RWPE1 (cell line): ENCODE measurements around the gene SPN.
"Not testable (repeated sequence)": the region's sequence is repeated elsewhere in the genome, so short reads cannot be mapped to it uniquely, and the experiment has no call there.

Source experiments
- CTCF ChIA-PET: fragments of 350-600 bp; sonication (Branson Sonifier 250); formaldehyde crosslinking; extraction: SDS; loops from one replicate; lab custom pipeline; 2021; lab: Yijun Ruan, JAX
- POLR2A ChIA-PET: fragments of 400-600 bp; formaldehyde crosslinking; extraction: SDS; loops from one replicate; lab custom pipeline; 2020; ENCODE audit warnings: antibody characterized with exemption; ENCODE audit not compliant: low non-redundant PET; lab: Yijun Ruan, JAX
- DNase-seq: peaks from one replicate; pipeline ENCODE4 v3.0.0; 2012; ENCODE audit warnings: low spot score
- H3K27ac ChIP-seq: fragments of 450-650 bp; 2 replicates; pipeline ENCODE4 v1.5.1; 2017
- TF ChIP-seq, protein P1 (sequence below): fragments of 450-650 bp; conservative IDR thresholded peaks from 2 replicates; pipeline ENCODE4 v1.5.1; 2017; ENCODE audit warnings: low read depth, mild to moderate bottlenecking

The SPN gene, protein sequence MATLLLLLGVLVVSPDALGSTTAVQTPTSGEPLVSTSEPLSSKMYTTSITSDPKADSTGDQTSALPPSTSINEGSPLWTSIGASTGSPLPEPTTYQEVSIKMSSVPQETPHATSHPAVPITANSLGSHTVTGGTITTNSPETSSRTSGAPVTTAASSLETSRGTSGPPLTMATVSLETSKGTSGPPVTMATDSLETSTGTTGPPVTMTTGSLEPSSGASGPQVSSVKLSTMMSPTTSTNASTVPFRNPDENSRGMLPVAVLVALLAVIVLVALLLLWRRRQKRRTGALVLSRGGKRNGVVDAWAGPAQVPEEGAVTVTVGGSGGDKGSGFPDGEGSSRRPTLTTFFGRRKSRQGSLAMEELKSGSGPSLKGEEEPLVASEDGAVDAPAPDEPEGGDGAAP

DNA sequence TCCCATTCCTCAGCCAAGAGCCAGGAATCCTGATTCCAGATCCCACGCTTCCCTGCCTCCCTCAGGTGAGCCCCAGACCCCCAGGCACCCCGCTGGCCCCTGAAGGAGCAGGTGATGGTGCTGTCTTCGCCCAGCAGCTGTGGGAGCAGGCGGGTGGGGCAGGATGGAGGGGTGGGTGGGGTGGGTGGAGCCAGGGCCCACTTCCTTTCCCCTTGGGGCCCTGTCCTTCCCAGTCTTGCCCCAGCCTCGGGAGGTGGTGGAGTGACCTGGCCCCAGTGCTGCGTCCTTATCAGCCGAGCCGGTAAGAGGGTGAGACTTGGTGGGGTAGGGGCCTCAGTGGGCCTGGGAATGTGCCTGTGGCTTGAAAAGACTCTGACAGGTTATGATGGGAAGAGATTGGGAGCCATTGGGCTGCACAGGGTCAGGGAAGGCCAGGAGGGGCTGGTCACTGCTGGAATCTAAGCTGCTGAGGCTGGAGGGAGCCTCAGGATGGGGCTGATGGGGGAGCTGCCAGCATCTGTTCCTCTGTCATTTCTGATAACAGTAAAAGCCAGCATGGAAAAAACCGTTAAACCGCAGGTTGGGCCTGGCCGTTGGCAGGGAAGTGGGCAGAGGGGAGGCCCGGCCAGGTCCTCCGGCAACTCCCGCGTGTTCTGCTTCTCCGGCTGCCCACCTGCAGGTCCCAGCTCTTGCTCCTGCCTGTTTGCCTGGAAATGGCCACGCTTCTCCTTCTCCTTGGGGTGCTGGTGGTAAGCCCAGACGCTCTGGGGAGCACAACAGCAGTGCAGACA lies at the start of gene SPN:
SPN (plus strand) TSS at position 232 of the 791 bp plus-strand sequence; CDS start at position 714, 482 bp downstream.
- CTCF ChIA-PET, result no interaction called here
- H3K27ac ChIP-seq, result no peak within 1 kb of the TSS
- POLR2A ChIA-PET, result no interaction called here
- no peak for DNase-seq
- TF ChIP-seq, protein P1, sequence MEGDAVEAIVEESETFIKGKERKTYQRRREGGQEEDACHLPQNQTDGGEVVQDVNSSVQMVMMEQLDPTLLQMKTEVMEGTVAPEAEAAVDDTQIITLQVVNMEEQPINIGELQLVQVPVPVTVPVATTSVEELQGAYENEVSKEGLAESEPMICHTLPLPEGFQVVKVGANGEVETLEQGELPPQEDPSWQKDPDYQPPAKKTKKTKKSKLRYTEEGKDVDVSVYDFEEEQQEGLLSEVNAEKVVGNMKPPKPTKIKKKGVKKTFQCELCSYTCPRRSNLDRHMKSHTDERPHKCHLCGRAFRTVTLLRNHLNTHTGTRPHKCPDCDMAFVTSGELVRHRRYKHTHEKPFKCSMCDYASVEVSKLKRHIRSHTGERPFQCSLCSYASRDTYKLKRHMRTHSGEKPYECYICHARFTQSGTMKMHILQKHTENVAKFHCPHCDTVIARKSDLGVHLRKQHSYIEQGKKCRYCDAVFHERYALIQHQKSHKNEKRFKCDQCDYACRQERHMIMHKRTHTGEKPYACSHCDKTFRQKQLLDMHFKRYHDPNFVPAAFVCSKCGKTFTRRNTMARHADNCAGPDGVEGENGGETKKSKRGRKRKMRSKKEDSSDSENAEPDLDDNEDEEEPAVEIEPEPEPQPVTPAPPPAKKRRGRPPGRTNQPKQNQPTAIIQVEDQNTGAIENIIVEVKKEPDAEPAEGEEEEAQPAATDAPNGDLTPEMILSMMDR, result no peak

DNA sequence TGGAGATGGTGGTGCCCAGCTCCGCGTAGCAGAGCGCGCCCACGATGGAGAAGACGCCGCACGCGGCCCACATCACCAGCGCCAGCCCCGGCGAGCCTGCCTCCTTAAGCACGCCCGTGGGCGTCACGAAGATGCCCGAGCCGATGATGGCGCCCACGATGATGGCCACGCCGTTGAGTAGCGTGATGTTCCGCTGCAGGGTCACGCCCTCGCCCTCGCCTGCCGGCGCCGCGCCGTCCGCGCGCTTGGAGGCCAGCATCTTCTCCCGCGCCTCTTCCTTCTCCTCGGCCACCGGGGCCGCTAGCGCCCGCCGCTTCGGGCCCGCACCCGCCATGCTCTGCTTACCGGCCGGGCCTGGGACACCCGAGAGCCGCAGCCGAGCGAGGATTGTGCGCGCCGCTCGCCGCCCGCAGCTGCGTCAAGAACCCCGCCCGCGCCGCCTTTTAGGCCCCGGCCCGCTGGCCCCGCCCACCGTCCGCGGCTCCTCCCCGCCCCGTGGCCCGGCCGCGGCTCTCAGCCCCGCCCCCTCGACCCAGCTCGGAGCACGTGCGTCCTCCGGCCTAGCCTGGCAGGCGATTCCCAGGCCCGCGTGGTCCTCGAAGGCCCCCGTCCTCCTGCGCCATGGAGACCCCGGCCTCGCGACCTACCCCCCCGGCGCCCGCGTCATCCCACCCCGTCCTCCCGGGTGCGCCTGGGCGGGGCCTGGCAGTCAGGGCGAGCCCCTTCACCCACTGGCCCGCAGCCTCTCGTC lies 49.6 kb upstream of the SPN start:
- CTCF ChIA-PET, POLR2A ChIA-PET: not testable (repeated sequence)
- H3K27ac ChIP-seq, result peak overlapping the region; percentile 88
- peak; percentile 64 for DNase-seq

DNA sequence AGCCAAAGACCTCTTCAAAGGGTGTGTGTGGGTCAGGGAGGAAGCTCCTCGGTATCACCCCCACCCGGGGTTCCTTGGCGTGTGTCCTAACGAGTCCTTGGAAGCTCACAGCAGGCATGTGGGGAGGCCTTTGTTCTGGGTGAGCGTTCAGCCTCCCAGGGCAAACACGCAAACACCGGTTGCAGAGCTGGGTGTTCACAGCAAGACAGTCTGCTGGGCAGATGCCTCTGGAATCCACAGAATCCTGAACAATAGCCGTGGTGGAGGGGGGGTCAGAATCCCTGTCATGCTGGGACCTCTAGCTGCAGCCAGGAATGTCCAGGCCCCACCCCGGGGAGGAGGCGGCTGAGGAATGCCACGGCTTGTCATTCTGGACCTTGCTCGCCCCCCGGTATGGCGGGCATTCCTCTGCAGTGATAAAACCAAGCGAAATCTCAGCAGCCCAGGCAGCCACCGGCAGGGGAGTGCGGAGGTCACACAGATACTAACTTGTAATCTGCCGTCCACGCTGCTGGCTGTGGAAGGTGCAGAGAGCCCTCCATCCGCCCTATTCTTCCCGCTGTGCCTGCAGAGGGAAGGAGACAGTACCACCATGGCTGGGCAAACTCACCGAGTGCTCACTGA lies 48.2 kb upstream of the SPN start:
- POLR2A ChIA-PET, DNase-seq, CTCF ChIA-PET: not testable (repeated sequence)
- H3K27ac ChIP-seq, result peak overlapping the region; percentile 23; the same call in 1 of the 2 replicates

DNA sequence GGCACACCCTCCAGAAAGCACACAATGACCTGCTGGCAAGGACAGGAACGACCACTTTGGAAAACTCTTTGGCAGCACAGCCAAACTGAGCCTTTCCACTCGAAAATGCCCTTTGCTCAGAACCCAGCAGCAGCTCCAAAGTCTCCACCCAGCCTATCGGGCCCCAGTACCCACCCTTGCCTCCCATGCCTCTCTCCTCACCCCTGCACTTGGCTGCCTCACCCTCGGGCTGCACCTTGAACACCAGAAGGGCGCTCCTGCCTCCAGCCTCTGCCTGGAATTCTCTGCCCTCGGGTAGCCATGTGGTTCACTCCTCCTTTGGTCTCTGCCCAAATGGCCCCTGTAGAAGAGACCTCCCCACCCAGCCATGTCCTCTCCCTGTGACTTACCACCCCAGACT lies 46.9 kb upstream of the SPN start:
- CTCF ChIA-PET, result not testable (repeated sequence)

DNA sequence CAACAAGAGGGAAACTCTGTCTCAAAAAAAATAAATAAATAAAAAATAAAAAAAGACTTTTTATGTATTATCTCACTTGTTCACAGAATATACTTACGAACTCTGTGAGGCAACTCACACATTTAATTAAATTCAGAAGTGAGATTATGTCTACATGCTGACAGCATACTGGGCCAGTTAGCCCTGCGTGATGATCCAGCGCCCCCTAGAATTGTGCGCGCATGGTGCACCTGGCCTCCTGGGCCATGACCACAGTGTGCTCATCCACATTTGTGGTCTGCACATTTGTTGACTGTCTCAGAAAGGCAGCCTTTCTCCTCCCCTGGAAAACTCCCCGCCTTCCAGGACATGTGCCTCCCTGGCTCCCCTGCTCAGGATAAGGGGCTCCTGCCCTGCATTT lies 42.5 kb upstream of the SPN start:
- POLR2A ChIA-PET, DNase-seq, H3K27ac ChIP-seq, CTCF ChIA-PET: not testable (repeated sequence)

More for the DNA sequence above, 46.9 kb upstream of the SPN start:
- POLR2A ChIA-PET, DNase-seq, H3K27ac ChIP-seq: not testable (repeated sequence)

DNA sequence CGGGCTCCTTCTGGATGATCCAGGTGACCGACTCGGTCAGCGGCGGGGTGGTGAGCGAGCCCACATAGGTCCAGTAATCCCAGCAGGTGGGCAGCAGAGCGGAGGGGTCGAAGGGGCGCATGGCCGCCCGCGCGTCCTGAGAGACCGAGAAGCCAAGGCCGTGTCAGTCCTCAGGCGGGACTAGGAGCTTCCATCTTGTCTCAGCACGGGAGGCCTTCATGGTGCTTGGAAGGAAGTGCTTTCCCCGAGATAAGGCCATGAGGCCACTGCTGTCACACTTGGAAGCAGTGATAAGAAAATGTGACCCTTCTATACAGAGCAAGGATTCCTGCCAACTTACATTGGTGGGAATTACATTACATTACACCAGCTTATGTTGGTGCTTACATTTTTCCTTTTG lies 40.3 kb upstream of the SPN start:
- DNase-seq, POLR2A ChIA-PET, CTCF ChIA-PET, H3K27ac ChIP-seq: not testable (repeated sequence)

DNA sequence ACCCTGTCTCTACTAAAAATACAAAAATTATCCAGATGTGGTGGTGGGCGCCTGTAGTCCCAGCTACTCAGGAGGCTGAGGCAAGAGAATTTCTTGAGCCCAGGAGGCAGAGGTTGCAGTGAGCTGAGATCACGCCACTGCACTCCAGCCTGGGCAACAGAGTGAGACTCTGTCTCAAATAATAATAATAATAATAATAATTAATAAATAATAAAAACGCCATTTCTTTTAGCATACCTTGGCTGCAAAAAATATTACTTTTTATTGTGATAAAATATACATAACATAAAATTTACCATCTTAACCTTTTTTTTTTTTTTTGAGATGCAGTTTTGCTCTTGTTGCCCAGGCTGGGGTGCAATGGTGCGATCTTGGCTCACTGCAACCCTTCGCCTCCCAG lies 39.8 kb upstream of the SPN start:
- H3K27ac ChIP-seq, DNase-seq, CTCF ChIA-PET, POLR2A ChIA-PET: not testable (repeated sequence)

DNA sequence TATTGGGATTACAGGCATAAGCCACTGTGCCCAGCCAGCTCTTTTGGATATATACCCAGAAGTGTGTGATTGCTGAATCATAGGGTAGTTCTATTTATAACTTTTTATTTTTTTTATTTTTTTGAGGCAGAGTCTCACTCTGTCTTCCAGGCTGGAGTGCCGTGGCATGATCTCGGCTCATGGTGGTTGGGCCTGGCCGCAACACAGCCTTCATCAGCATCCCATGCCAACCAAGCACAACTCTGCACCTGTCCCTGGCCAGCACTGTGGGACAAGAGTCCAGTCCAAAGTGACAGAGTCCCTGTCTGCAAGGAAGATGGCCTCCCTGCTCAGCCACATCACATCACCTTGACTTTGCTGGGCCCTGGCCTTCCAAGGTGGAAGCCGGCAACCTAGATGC lies 37.9 kb upstream of the SPN start:
- POLR2A ChIA-PET, CTCF ChIA-PET: not testable (repeated sequence)

DNA sequence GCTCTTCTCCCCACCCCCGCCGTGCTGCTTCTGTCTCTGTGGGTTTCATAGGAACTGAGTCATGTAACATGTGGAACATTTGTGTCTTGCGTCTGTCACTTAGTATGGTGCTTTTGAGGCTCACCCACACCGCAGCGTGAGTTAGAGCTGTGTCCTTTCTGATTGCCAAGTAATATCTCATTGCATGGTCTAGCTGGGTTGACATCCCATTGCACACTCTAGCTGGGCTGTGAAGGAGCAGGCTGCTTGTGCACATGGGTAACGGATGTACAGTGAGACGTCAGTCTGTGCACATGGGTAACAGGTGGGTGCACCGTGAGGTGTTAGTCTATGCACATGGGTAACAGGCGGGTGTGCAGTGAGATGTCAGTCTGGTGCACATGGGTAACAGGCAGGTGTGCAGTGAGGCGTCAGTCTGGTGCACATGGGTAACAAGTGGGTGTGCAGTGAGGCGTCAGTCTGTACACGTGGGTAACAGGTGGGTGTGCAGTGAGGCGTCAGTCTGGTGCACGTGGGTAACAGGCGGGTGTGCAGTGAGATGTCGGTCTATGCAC lies 36.2 kb upstream of the SPN start:
- POLR2A ChIA-PET, DNase-seq, H3K27ac ChIP-seq, CTCF ChIA-PET: not testable (repeated sequence)

More for the DNA sequence above, 37.9 kb upstream of the SPN start:
- not testable (repeated sequence) for DNase-seq, H3K27ac ChIP-seq

DNA sequence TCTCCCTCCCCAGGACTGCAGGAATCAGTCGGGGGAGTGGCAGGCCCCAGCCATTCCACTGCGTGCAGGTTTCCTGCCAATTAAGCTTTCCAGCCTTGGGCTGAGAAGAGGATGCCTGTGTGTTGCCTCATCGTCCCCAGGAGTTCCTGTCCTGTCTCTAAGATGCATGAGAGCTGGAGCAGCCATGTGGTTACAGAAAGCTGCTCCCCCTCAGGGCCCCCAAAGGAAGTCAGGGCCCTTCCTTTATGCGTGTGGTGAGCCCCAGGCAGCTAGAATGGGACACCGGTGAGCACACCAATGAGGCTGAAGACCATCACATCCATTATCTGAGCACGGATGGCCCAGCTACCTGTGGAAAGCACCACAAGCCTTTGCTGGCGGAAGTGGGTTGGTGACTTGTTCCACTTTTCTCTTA lies 35.4 kb upstream of the SPN start:
- CTCF ChIA-PET, DNase-seq, H3K27ac ChIP-seq, POLR2A ChIA-PET: not testable (repeated sequence)

DNA sequence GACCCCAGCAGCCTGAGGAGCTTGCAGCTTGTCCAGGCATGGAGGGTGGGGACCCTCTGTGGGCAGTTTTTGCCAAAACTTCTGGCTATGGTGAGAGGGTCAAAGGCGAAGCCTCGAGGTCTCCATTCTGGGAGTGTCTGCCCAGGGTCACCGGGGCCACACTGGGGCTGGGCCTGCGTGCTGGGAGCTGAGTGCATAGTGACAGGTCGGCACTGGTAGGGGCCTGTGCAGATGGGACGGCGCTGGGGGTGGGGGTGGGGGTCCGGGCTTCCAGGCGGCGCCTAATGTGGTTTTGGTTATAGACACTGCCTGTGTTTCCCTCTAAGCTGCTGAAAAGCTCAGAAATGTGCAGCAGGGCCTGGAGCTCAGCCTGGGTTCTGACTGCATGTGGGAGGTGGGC lies 34.3 kb upstream of the SPN start:
- POLR2A ChIA-PET, CTCF ChIA-PET, DNase-seq, H3K27ac ChIP-seq: not testable (repeated sequence)

DNA sequence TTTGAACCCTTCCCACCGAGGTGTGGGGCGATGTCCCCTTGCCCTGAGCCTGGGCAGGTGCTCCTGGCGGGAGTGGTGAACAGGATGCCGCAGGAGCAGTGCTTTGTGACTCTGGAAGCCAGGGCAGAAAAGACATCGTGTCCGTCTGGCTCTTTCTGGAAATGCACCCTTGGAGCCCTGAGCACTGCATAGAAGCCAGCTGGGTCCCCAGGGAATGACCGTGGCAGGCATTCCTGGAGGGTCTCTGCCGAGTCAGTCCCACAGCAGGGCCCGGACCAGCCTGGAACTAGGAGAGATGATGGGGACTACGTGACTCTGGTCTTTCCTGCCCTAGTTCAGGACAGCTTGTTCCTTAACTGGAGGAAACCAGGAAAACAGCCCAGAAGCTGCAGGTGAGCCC lies 33.7 kb upstream of the SPN start:
- POLR2A ChIA-PET, H3K27ac ChIP-seq, CTCF ChIA-PET, DNase-seq: not testable (repeated sequence)

DNA sequence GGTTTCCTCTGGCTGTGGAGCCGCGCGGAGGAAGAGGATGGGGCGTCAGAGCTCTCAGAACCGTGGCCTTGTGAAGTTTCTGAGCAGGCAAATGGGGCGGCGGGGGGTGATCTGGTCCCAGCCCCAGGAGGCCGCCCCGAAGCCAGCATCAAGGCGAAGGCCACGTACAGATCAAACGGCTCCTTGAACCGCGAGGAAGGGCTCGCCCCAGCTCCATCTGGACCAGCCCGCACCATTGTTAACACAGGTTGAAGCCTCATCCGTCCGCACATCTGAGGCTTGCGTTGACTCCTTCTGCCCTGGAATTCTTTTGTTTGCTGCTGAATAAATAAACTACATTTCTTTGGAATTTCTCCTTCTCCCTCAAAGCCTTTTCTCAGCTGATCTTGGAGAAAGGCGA lies 31.4 kb upstream of the SPN start:
- not testable (repeated sequence) for DNase-seq

DNA sequence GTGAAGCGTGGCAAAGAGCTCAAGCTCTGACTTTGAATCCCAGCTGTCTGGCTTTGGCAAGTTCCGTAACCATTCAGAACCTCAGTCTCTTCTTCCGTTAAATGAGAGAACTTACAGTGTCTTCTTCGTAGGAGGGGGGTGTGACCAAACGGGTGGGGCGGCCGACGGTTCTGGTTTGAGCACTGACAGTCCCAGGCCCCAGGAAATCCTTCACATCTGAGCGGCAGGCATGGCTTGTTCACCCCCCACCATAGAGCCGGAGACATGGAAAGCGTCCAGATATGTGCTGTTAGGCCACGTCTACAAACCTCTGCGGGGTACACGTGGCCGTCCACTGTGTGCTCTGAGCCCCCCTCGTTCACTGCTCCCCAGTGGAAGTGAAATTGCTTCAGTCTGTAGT lies 27.1 kb upstream of the SPN start:
- CTCF ChIA-PET, DNase-seq, POLR2A ChIA-PET, H3K27ac ChIP-seq: not testable (repeated sequence)

More for the DNA sequence above, 31.4 kb upstream of the SPN start:
- CTCF ChIA-PET, POLR2A ChIA-PET, H3K27ac ChIP-seq: not testable (repeated sequence)

DNA sequence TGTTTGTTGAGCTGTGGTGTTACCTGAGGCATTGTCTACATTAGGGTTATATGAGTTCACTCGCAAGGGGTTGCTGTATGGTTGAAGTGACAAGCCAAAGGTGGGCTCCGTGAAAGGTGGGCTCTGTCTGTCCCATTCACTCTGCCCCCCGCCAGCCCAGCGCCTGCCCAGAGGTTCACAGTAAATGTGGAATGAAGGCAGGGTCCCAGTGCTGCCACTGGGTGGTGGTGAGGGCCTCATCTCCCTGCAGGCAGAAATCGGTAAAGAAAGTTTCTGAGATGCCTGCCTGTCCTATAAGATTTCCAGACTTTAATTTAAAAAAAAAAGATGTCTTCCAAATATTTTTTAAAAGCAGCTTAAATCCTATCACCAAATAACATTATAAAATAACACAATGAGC lies 26.7 kb upstream of the SPN start:
- CTCF ChIA-PET, POLR2A ChIA-PET, H3K27ac ChIP-seq: not testable (repeated sequence)

More for the DNA sequence above, 26.7 kb upstream of the SPN start:
- DNase-seq, result not testable (repeated sequence)
